Ovary (tissue), 9 donors: Measurements from ENCODE around the gene GATAD1. TPM values are rescaled to one million over a fixed set of nuclear protein-coding genes. Genes with fewer than 3 reads are reported as not detected.

Experiments used
- DNase-seq, 5 donors: peaks; one replicate each; pipeline ENCODE4 v3.0.0-alpha.2; 2019 to 2020
- H3K27ac ChIP-seq, 2 donors: fragments of 200-600 bp; one replicate each; pipeline versions ENCODE4 v1.5.1 to v1.8.0; 2019 to 2022
- H3K27me3 ChIP-seq: fragments of 200-600 bp; one replicate; pipeline ENCODE4 v1.8.0; 2022
- H3K36me3 ChIP-seq: fragments of 200-600 bp; sonication (generic); one replicate; pipeline ENCODE4 v1.5.1; 2019
- H3K4me1 ChIP-seq: one replicate; pipeline ENCODE4 v1.8.1; 2013; ENCODE audit warnings: mild to moderate bottlenecking, moderate library complexity; ENCODE audit not compliant: insufficient read depth
- H3K4me3 ChIP-seq: fragments of 200-600 bp; sonication (generic); one replicate; pipeline ENCODE4 v1.5.1; 2017
- H3K9me3 ChIP-seq, 2 donors: fragments of 200-600 bp in 1 of 2; sonication (generic) in 1 of 2; one replicate each; pipeline versions ENCODE4 v1.5.1 to v1.8.1; 2013 to 2019; ENCODE audit warnings: mild to moderate bottlenecking in 1 of 2, moderate library complexity in 1 of 2
- EP300 ChIP-seq: sonication (generic); formaldehyde crosslinking; IDR thresholded peaks from one replicate; pipeline ENCODE4 v1.6.1; 2017; ENCODE audit warnings: antibody characterized with exemption
- POLR2A ChIP-seq: fragments of 450-650 bp; IDR thresholded peaks from one replicate; pipeline ENCODE4 v1.6.1; 2017; ENCODE audit warnings: antibody characterized with exemption, mild to moderate bottlenecking, moderate library complexity
- WGBS, 3 donors: extraction: QIAGEN DNeasy Blood & Tissue Kit in 1 of 3; methylation state at CpG; one replicate each; pipeline versions ENCODE4 v1.1.5 to v1.1.7; 2013 to 2017; 5-methylcytosine and 5-hydroxymethylcytosine counted together
- intact Hi-C, 4 donors: fragments of 100-400 bp; cut with DNase I; formaldehyde crosslinking; loops; one replicate each; pipeline versions ENCODE4 v1.11.0 to v1.15.1; 2022 to 2023
- polyA plus RNA-seq, 2 donors: library from polyadenylated mRNA; stranded (reverse); fragments of 200-250 nt in 1 of 2; fragments of 350-450 nt in 1 of 2; fragmentation: Illumina TruSeq in 1 of 2; extraction: RNeasy Lipid Tissue Mini Kit (QIAGEN cat#74804) in 1 of 2; gene quantifications; one replicate each; pipeline ENCODE4 v1.2.3, GENCODE V29; 2013 to 2014
- total RNA-seq, 7 donors: library from RNA; depleted of rRNA in 2 of 7; stranded (reverse); fragments of >200 nt in 2 of 7; fragmentation: NEBNext Ultra II Directional in 3 of 7; extraction: Animal tissue kit (Norgen Biotek cat#: 25700) in 3 of 7; gene quantifications; one replicate each; pipeline versions ENCODE4 v1.1.0 to v1.2.4, GENCODE V29; 2016 to 2023
- TF ChIP-seq, protein P1 (sequence below), 3 donors: fragments of 450-650 bp in 2 of 3; fragments of 200-600 bp in 1 of 3; IDR thresholded peaks; one replicate each; pipeline versions ENCODE4 v1.5.1 to v1.8.0; 2016 to 2022; ENCODE audit warnings: antibody characterized with exemption in 3 of 3, mild to moderate bottlenecking in 1 of 3
- donor health status: DM: no; HTN: no; CAD: no; lungs with moderate emphysema.
- donor health status: DM: no; HTN: no; CAD: no.
- donor health status: Bipolar disorder and iron deficiency.
- donor health status: DM: yes; HTN: yes; CAD: no.
- donor health status: DM: no; HTN: no; CAD: no.
- donor health status: DM: yes; HTN: yes; CAD: no.

GATAD1 gene
- total and polyA plus RNA-seq, 9 donors, result 30.8 to 59.1 (median 39.7) TPM

DNA sequence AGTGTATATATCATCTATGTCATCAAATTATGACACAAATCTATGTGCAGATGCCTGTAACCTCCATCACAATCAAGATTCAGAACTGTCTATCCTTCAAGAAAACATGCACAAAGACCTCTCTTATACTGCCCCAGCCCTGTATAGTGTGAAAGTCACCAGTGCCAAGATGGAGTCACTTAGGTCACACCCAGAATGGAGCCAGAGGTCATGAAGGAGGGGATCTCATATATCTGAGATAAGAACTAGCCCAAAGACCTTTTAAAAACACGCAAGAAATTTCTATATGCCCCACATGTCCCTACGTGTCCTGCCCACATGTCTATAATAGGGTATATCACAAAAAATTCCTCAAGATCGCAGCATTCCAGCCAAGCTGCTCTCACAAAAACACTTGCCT lies 20.1 kb upstream of the GATAD1 start:
- intact Hi-C loops, result no loop called here
- DNase-seq, result no peak

DNA sequence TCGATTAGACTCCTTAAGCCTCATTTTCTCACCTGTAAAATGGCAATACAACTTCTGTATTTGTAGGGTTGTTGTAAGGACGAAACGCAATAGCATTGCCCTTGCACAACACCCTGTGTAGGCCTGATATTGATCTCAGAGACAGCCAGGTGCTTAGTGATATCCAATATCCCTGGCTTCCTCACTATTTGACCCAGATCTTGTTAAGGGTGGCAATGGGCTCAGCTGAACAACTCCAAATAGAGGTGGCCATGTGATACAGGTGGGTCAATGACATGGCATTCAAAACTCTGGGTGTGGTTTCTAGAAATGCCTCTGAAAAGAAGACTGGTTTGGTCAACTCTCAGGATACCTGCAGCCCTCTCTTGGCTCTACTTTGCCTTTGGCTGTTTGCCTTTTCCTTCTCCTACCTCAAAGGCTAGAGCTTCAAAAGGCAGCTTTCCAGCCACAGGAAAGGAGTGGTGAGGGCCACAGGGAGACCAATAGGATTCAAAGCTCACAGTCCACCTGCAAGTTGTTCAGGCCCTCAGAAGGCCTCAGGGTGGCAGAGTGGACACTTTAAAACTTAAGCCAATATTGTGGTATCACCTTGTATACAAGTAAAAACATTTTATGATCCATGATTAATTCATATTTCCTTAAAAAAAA lies 14.9 kb upstream of the GATAD1 start:
- no peaks in the 10 kb centered on the region for H3K36me3 ChIP-seq
- DNase-seq, result no peak
- 90 to 97% (median 93%) methylated on average over 3 of the region's 3 CpGs for WGBS, 3 donors

More for the DNA sequence above, 20.1 kb upstream of the GATAD1 start:
- Histone ChIP-seq H3K9me3 (no peaks in the 10 kb centered on the region), H3K27ac (no peak overlapping the region), H3K36me3 (no peaks in the 10 kb centered on the region), H3K27me3 (no peaks in the 10 kb centered on the region), H3K4me1 (no peaks in the 10 kb centered on the region), H3K4me3 (no peak overlapping the region)
- TF ChIP-seq, protein P1, sequence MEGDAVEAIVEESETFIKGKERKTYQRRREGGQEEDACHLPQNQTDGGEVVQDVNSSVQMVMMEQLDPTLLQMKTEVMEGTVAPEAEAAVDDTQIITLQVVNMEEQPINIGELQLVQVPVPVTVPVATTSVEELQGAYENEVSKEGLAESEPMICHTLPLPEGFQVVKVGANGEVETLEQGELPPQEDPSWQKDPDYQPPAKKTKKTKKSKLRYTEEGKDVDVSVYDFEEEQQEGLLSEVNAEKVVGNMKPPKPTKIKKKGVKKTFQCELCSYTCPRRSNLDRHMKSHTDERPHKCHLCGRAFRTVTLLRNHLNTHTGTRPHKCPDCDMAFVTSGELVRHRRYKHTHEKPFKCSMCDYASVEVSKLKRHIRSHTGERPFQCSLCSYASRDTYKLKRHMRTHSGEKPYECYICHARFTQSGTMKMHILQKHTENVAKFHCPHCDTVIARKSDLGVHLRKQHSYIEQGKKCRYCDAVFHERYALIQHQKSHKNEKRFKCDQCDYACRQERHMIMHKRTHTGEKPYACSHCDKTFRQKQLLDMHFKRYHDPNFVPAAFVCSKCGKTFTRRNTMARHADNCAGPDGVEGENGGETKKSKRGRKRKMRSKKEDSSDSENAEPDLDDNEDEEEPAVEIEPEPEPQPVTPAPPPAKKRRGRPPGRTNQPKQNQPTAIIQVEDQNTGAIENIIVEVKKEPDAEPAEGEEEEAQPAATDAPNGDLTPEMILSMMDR (IDR thresholded peaks at IDR 0.05), result no peak
- no peak for TF ChIP-seq POLR2A
- TF ChIP-seq EP300, result no peak
- WGBS, 3 donors, result 86 to 90% (median 86%) methylated on average over 3 of the region's 3 CpGs

DNA sequence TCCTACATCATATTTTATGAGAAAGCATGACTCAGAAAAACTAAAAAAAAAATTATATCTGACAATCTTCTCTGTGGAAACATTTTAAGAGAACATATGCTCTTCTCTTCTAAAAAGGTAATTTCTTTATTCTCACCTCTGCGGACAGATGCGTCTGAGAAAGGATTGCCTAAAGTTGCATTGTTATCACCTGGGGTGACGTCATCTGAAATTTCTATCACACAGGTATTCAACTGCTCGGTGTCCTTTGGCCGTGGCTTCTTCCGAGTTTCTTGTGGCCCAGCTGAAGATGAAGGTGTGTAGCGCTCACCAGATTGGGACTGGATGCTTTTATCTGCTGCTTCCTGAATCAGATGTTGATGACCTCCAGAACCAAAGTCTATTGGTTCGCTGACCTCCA lies 14.3 kb upstream of the GATAD1 start:
- WGBS, 3 donors, result 94 to 96% (median 95%) methylated on average over 8 of the region's 8 CpGs
- Histone ChIP-seq H3K27ac (no peak overlapping the region), H3K4me1 (no peaks in the 10 kb centered on the region), H3K9me3 (no peaks in the 10 kb centered on the region), H3K36me3 (no peaks in the 10 kb centered on the region), H3K4me3 (no peak overlapping the region), H3K27me3 (no peaks in the 10 kb centered on the region)
- no peak for DNase-seq
- TF ChIP-seq, protein P1 (IDR thresholded peaks at IDR 0.05), result no peak
- no peak for TF ChIP-seq POLR2A
- no peak for TF ChIP-seq EP300
- intact Hi-C loops, result loop anchor here in 1 of 4 donors (10.0 kb wide), 1 partner anchor 188 kb away; the partner anchor contains the start of genes ANKIB1 and KRIT1

More for the DNA sequence above, 14.9 kb upstream of the GATAD1 start:
- intact Hi-C loops, result loop anchor here in 1 of 4 donors (10.0 kb wide), 1 partner anchor 188 kb away; the partner anchor contains the start of genes ANKIB1 and KRIT1
- Histone ChIP-seq H3K4me1 (no peaks in the 10 kb centered on the region), H3K27me3 (no peaks in the 10 kb centered on the region), H3K27ac (no peak overlapping the region), H3K9me3 (no peaks in the 10 kb centered on the region), H3K4me3 (no peak overlapping the region)
- TF ChIP-seq POLR2A (no peak), EP300 (no peak)
- TF ChIP-seq, protein P1 (IDR thresholded peaks at IDR 0.05), result no peak

DNA sequence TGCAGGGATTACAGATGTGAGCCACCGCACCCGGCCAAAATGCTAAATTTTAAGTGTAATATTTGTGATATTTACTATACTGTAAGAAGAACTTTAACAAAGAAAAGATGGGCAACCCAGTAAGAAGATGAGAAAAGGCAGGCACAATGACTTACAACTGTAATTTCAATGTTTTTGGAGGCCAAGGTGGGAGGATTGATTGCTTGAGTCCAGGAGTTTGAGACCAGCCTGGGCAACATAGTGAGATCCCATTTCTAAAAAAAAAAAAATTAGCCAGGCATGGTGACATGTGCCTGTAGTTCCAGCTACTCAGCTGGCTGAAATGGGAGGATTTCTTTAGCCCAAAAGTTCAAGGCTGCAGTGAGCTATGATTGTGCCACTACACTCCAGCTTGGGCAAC lies 11.7 kb upstream of the GATAD1 start:
- TF ChIP-seq POLR2A (no peak), EP300 (no peak)
- TF ChIP-seq, protein P1 (IDR thresholded peaks at IDR 0.05), result no peak
- WGBS, 3 donors, result 96 to 98% (median 97%) methylated on average over 2 of the region's 2 CpGs
- no peak for DNase-seq
- no peaks in the 10 kb centered on the region for H3K4me1 ChIP-seq
- H3K27ac ChIP-seq, result no peak overlapping the region
- no peaks in the 10 kb centered on the region for H3K36me3 ChIP-seq
- H3K9me3 ChIP-seq, result no peaks in the 10 kb centered on the region
- no peak overlapping the region for H3K4me3 ChIP-seq
- H3K27me3 ChIP-seq, result no peaks in the 10 kb centered on the region
- intact Hi-C loops, result loop anchor here in 1 of 4 donors (10.0 kb wide), 1 partner anchor 191 kb away; the partner anchor contains the start of genes ANKIB1 and KRIT1
